Psoas muscle (tissue), 8 donors: Measurements from ENCODE around the gene NSG2. TPM values are rescaled to one million over a fixed set of nuclear protein-coding genes. Genes with fewer than 3 reads are reported as not detected.

ENCODE experiments used
- ATAC-seq, 4 donors: fragments of 200-7000 bp; cut with Tn5 transposase; one replicate each; pipeline ENCODE4 v1.9.1; 2020; ENCODE audit warnings: moderate library complexity in 3 of 4, mild to moderate bottlenecking in 2 of 4
- DNase-seq, 2 donors: peaks; one replicate each; pipeline ENCODE4 v3.0.0-alpha.2; 2020
- H3K27ac ChIP-seq: fragments of 200-600 bp; one replicate; pipeline ENCODE4 v1.8.0; 2022
- H3K27me3 ChIP-seq, 3 donors: fragments of 200-600 bp in 1 of 3; one replicate each; pipeline versions ENCODE4 v1.6.1 to v1.8.0; 2013 to 2022; ENCODE audit warnings: low read length in 2 of 3, mild to moderate bottlenecking in 2 of 3, moderate library complexity in 1 of 3; ENCODE audit not compliant: insufficient read depth in 3 of 3
- H3K36me3 ChIP-seq, 2 donors: fragments of 200-600 bp in 1 of 2; one replicate each; pipeline versions ENCODE4 v1.6.1 to v1.8.0; 2013 to 2022; ENCODE audit warnings: low read depth in 1 of 2, mild to moderate bottlenecking in 1 of 2, moderate library complexity in 1 of 2; ENCODE audit not compliant: insufficient read depth in 1 of 2
- H3K4me1 ChIP-seq: fragments of 200-600 bp; one replicate; pipeline ENCODE4 v1.8.0; 2022
- H3K4me3 ChIP-seq: fragments of 200-600 bp; one replicate; pipeline ENCODE4 v1.8.0; 2022; ENCODE audit warnings: mild to moderate bottlenecking
- H3K9me3 ChIP-seq: fragments of 200-600 bp; one replicate; pipeline ENCODE4 v1.8.0; 2022
- WGBS, 3 donors: extraction: QIAGEN DNeasy Blood & Tissue Kit; methylation state at CpG; one replicate each; pipeline versions ENCODE4 v1.1.6 to v1.1.7; 2013; 5-methylcytosine and 5-hydroxymethylcytosine counted together
- intact Hi-C, 2 donors: fragments of 100-400 bp; cut with DNase I; formaldehyde crosslinking; loops; one replicate each; pipeline versions ENCODE4 v1.11.0 to v1.14.2; 2022
- long read RNA-seq, 2 donors: library from polyadenylated mRNA; unstranded; transcript quantifications; one replicate each; pipeline ENCODE4 v2.0.0, GENCODE V29; 2021
- polyA plus RNA-seq, 3 donors: library from polyadenylated mRNA; stranded (reverse); fragments of 200-250 nt; gene quantifications; one replicate each; pipeline ENCODE4 v1.2.3, GENCODE V29; 2013
- total RNA-seq, 4 donors: library from RNA; stranded (reverse); fragmentation: NEBNext Ultra II Directional in 2 of 4; extraction: Animal tissue kit (Norgen Biotek cat#: 25700) in 2 of 4; gene quantifications; one replicate each; pipeline versions ENCODE4 v1.2.1 to v1.2.4, GENCODE V29; 2021 to 2023
- TF ChIP-seq, protein P1 (sequence below): fragments of 200-600 bp; IDR thresholded peaks from one replicate; pipeline ENCODE4 v1.8.0; 2022; ENCODE audit warnings: antibody characterized with exemption
- donor health status: healthy with polysubstance abuse.
- donor health status: DM: no; HTN: no; CAD: no; lungs with moderate emphysema.
- donor health status: Bipolar disorder and iron deficiency.
- donor health status: healthy.
- donor health status: DM: yes; HTN: yes; CAD: no.
- donor health status: DM: no; HTN: no; CAD: no.
- donor health status: DM: no; HTN: no; CAD: no.
- donor health status: DM: yes; HTN: yes; CAD: no.

The NSG2 gene
- under 1 TPM in 1 of 4 donors, not detected in 3; 0.16 TPM for total RNA-seq
- polyA plus RNA-seq: 1 to 10 TPM in 1 of 3 donors, under 1 TPM in 2; 0.07 to 2.1 (median 0.49) TPM
- long read RNA-seq, donor 1: 0 reads
- long read RNA-seq, donor 2: 0 reads

- Histone ChIP-seq H3K9me3 (no peaks in the 10 kb centered on the region), H3K27me3 (no peaks in the 10 kb centered on the region), H3K4me1 (no peaks in the 10 kb centered on the region), H3K27ac (no peak within 1 kb of the TSS), H3K4me3 (no peak within 1 kb of the TSS), H3K36me3 (no peaks in the 10 kb centered on the region)
- TF ChIP-seq, protein P1, sequence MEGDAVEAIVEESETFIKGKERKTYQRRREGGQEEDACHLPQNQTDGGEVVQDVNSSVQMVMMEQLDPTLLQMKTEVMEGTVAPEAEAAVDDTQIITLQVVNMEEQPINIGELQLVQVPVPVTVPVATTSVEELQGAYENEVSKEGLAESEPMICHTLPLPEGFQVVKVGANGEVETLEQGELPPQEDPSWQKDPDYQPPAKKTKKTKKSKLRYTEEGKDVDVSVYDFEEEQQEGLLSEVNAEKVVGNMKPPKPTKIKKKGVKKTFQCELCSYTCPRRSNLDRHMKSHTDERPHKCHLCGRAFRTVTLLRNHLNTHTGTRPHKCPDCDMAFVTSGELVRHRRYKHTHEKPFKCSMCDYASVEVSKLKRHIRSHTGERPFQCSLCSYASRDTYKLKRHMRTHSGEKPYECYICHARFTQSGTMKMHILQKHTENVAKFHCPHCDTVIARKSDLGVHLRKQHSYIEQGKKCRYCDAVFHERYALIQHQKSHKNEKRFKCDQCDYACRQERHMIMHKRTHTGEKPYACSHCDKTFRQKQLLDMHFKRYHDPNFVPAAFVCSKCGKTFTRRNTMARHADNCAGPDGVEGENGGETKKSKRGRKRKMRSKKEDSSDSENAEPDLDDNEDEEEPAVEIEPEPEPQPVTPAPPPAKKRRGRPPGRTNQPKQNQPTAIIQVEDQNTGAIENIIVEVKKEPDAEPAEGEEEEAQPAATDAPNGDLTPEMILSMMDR: peak; percentile 41
- ATAC-seq (peak; percentile 80 to 97 (median 96)), DNase-seq (peak; percentile 72 to 85)
- WGBS, 3 donors: 2 to 4% (median 3%) methylated on average over 17 of the region's 17 CpGs
- intact Hi-C loops: loop anchor here (1.0 to 2.0 kb wide), 2 partner anchors 266 to 267 kb away; no protein-coding TSS in a partner anchor
Measured at GRCh38 chr5:174045470-174046025, at the start of gene NSG2. Gene NSG2, plus strand, starts transcription at chr5:174045706. Its CDS starts 1,050 bp downstream, at chr5:174046756.

- WGBS, 3 donors: 75 to 79% (median 79%) methylated on average over 4 of the region's 4 CpGs
- no peak overlapping the region for H3K4me3 ChIP-seq
- H3K27ac ChIP-seq: no peak overlapping the region
- intact Hi-C loops: no loop called here
- DNase-seq: no peak
- no peaks in the 10 kb centered on the region for H3K9me3 ChIP-seq
- no peak for ATAC-seq
- no peaks in the 10 kb centered on the region for H3K36me3 ChIP-seq
- no peaks in the 10 kb centered on the region for H3K4me1 ChIP-seq
- TF ChIP-seq, protein P1: no peak
- peaks cover 0 to 8% (median 2%) of the 10 kb centered on the region in 3 donors for H3K27me3 ChIP-seq
Measured at GRCh38 chr5:173997331-173997730, 48.2 kb upstream of the NSG2 start.

GRCh38 chr5:173998531-173998930, 47.0 kb upstream of the NSG2 start:
- H3K36me3 ChIP-seq: no peaks in the 10 kb centered on the region
- peaks cover 0 to 8% (median 2%) of the 10 kb centered on the region in 3 donors for H3K27me3 ChIP-seq
- TF ChIP-seq, protein P1: no peak
- intact Hi-C loops: no loop called here
- DNase-seq (no peak), ATAC-seq (no peak)
- H3K27ac ChIP-seq: no peak overlapping the region
- no peaks in the 10 kb centered on the region for H3K9me3 ChIP-seq
- no peaks in the 10 kb centered on the region for H3K4me1 ChIP-seq
- H3K4me3 ChIP-seq: no peak overlapping the region
- 55 to 64% (median 61%) methylated on average over 4 of the region's 4 CpGs for WGBS, 3 donors

DNA sequence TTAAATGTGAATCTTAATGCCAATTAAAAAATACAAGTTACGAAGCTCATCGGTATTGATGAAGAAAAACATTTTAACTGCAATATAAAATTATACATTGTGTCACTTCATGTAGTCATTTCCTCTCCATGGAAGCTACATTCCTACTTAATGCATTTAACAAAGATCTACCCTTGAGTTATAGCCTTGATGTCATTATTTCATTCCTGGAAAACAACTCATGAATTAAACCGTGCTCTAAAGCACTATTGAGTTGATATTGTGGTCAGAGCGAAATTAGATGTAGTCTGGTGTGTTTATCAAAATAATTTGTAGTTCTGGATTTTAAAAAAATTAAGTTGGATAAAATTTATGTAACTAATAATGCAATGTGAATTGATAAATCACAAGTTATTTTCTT, 45.4 kb upstream of the NSG2 start:
- ATAC-seq (no peak), DNase-seq (no peak)
- TF ChIP-seq, protein P1: no peak
- H3K36me3 ChIP-seq: no peaks in the 10 kb centered on the region
- H3K4me3 ChIP-seq: no peak overlapping the region
- H3K4me1 ChIP-seq: no peaks in the 10 kb centered on the region
- H3K9me3 ChIP-seq: no peaks in the 10 kb centered on the region
- intact Hi-C loops: no loop called here
- peaks cover 0 to 8% (median 2%) of the 10 kb centered on the region in 3 donors for H3K27me3 ChIP-seq
- 81 to 88% (median 86%) methylated on average over 4 of the region's 4 CpGs for WGBS, 3 donors
- no peak overlapping the region for H3K27ac ChIP-seq

DNA sequence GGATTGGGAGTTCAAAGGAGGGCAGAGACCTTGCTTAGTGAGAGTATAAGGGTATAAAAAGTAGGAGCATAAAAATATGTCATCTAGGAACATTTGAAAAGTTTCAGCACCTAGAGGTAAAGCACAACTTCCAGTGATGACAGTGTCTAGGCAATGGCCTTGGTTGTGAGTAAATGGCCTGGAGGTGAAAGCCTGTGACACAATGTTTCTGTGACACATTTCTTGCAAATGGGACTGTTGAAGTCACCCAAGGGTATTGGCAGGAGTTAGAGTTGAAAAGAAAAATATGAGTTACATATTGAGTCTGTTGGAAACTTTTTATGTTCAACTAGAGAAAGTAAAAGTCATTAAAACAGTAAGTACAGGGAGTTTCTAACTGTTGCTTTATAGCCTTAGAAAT, 41.7 kb upstream of the NSG2 start:
- DNase-seq: no peak
- TF ChIP-seq, protein P1: no peak
- H3K4me3 ChIP-seq: no peak overlapping the region
- H3K36me3 ChIP-seq: no peaks in the 10 kb centered on the region
- no peaks in the 10 kb centered on the region for H3K9me3 ChIP-seq
- no peaks in the 10 kb centered on the region for H3K27me3 ChIP-seq
- no peak overlapping the region for H3K27ac ChIP-seq
- ATAC-seq: no peak
- intact Hi-C loops: no loop called here
- no peaks in the 10 kb centered on the region for H3K4me1 ChIP-seq
